ENCODE measurements around the gene EIF2B5. TPM values are rescaled to one million over a fixed set of nuclear protein-coding genes. Genes with fewer than 3 reads are reported as not detected.

Gene EIF2B5
- polyA plus RNA-seq, 3 donors, result 22.7 to 50.0 (median 24.1) TPM

- Histone ChIP-seq H3K9me3 (replicated peaks in 1 of 2; ENCODE audit: control insufficient read depth in 1 of 2, insufficient read depth in 1 of 2, low read length in 2 of 2) (no peaks in the 10 kb centered on the region), H3K4me2 (replicated peaks; ENCODE audit: extremely low read depth, low read length, poor library complexity, severe bottlenecking) (no peak overlapping the region), H3K4me3 (replicated peaks in 1 of 3; ENCODE audit: low read depth in 2 of 3, low read length in 3 of 3) (no peak overlapping the region), H4K20me1 (ENCODE audit: insufficient read depth, low read length) (peaks cover 40% of the 10 kb centered on the region), H3K27ac (ENCODE audit: low read depth in 1 of 2, low read length in 2 of 2) (peak overlapping the region in 1 of 2 donors; percentile 84), H3K27me3 (ENCODE audit: control insufficient read depth in 2 of 2, insufficient read depth in 2 of 2, low read length in 2 of 2) (no peaks in the 10 kb centered on the region), H3K36me3 (replicated peaks in 1 of 2; ENCODE audit: control insufficient read depth in 1 of 2, insufficient read depth in 2 of 2, low read length in 2 of 2) (peaks cover 68% of the 10 kb centered on the region in 2 donors), H3K79me2 (ENCODE audit: insufficient read depth, low read length) (peaks cover 49% of the 10 kb centered on the region), H2AFZ (ENCODE audit: insufficient read depth, low read depth, low read length, poor library complexity, severe bottlenecking) (no peak overlapping the region), H3K9ac (ENCODE audit: insufficient read depth, low read length, poor library complexity, severe bottlenecking) (no peak overlapping the region), H3K4me1 (ENCODE audit: control insufficient read depth in 1 of 2, insufficient read depth in 2 of 2, low read length in 2 of 2) (peaks cover 27 to 33% of the 10 kb centered on the region in 2 donors)
- Mint-ChIP-seq H3K4me3 (no peak overlapping the region), H3K27me3 (ENCODE audit: low read depth in 3 of 3) (no peaks in the 10 kb centered on the region), H3K9me3 (no peaks in the 10 kb centered on the region), H3K27ac (peak overlapping the region in 1 of 7 donors; percentile 77), H3K36me3 (peaks cover 57 to 65% of the 10 kb centered on the region in 2 donors), H3K4me1 (peaks cover 36% of the 10 kb centered on the region)
- intact Hi-C loops (cut with micrococcal nuclease), result loop anchor here in 1 of 2 donors (5.0 kb wide), 1 partner anchor 156 kb away; no protein-coding TSS in a partner anchor
- 96% methylated on average over 11 of the region's 13 CpGs for WGBS (ENCODE audit: insufficient coverage)
- DNase-seq, result no peak
- no peak for TF ChIP-seq CTCF (IDR thresholded peaks at IDR 0.05)
These were observed 43.5 kb downstream of the EIF2B5 start for GRCh38 chr3:184178521-184179138.

GRCh38 chr3:184180165-184180564, 45.0 kb downstream of the EIF2B5 start:
- Histone ChIP-seq H2AFZ (ENCODE audit: insufficient read depth, low read depth, low read length, poor library complexity, severe bottlenecking) (no peak overlapping the region), H3K4me1 (ENCODE audit: control insufficient read depth in 1 of 2, insufficient read depth in 2 of 2, low read length in 2 of 2) (peaks cover 25 to 28% of the 10 kb centered on the region in 2 donors), H4K20me1 (ENCODE audit: insufficient read depth, low read length) (peaks cover 40% of the 10 kb centered on the region), H3K27ac (ENCODE audit: low read depth in 1 of 2, low read length in 2 of 2) (no peak overlapping the region), H3K4me3 (replicated peaks in 1 of 3; ENCODE audit: low read depth in 2 of 3, low read length in 3 of 3) (no peak overlapping the region), H3K27me3 (ENCODE audit: control insufficient read depth in 2 of 2, insufficient read depth in 2 of 2, low read length in 2 of 2) (no peaks in the 10 kb centered on the region), H3K36me3 (replicated peaks in 1 of 2; ENCODE audit: control insufficient read depth in 1 of 2, insufficient read depth in 2 of 2, low read length in 2 of 2) (peaks cover 73 to 78% of the 10 kb centered on the region in 2 donors), H3K4me2 (replicated peaks; ENCODE audit: extremely low read depth, low read length, poor library complexity, severe bottlenecking) (no peak overlapping the region), H3K79me2 (ENCODE audit: insufficient read depth, low read length) (peaks cover 43% of the 10 kb centered on the region), H3K9me3 (replicated peaks in 1 of 2; ENCODE audit: control insufficient read depth in 1 of 2, insufficient read depth in 1 of 2, low read length in 2 of 2) (no peaks in the 10 kb centered on the region), H3K9ac (ENCODE audit: insufficient read depth, low read length, poor library complexity, severe bottlenecking) (no peak overlapping the region)
- intact Hi-C loops (cut with micrococcal nuclease), result no loop called here
- Mint-ChIP-seq H3K27me3 (ENCODE audit: low read depth in 3 of 3) (no peaks in the 10 kb centered on the region), H3K4me1 (peaks cover 33% of the 10 kb centered on the region), H3K36me3 (peaks cover 69 to 78% of the 10 kb centered on the region in 2 donors), H3K4me3 (no peak overlapping the region), H3K27ac (peak overlapping the region in 1 of 7 donors; percentile 73), H3K9me3 (no peaks in the 10 kb centered on the region)
- no peak for DNase-seq
- TF ChIP-seq CTCF (IDR thresholded peaks at IDR 0.05), result no peak
- 83% methylated on average over 2 of the region's 6 CpGs for WGBS (ENCODE audit: insufficient coverage)
